DMS79 treated with DMSO at 0.1 percent for 48 hours (cell line): Measurements from ENCODE around the gene ALDH1A1.
"Not testable (repeated sequence)": the region's sequence is repeated elsewhere in the genome, so short reads cannot be mapped to it uniquely, and the experiment has no call there.

ENCODE experiments used
- DNase-seq: peaks from one replicate; lab custom pipeline; 2025; lab: John Stamatoyannopoulos, UW

The ALDH1A1 gene

GRCh38 chr9:72943844-72944462 lies 8.9 kb downstream of the ALDH1A1 start:
- DNase-seq = no peak

GRCh38 chr9:72942451-72942850 lies 10.4 kb downstream of the ALDH1A1 start:
- no peak for DNase-seq

- DNase-seq = not testable (repeated sequence)
Observed at GRCh38 chr9:72939581-72939980, 13.3 kb downstream of the ALDH1A1 start.

GRCh38 chr9:72937545-72937944 lies 15.3 kb downstream of the ALDH1A1 start:
- DNase-seq = no peak

GRCh38 chr9:72936679-72937078 lies 16.2 kb downstream of the ALDH1A1 start:
- no peak for DNase-seq

GRCh38 chr9:72936266-72936665 lies 16.6 kb downstream of the ALDH1A1 start:
- no peak for DNase-seq

GRCh38 chr9:72935595-72935994 lies 17.3 kb downstream of the ALDH1A1 start:
- DNase-seq = no peak

- no peak for DNase-seq
Observed at GRCh38 chr9:72933730-72934665, 18.9 kb downstream of the ALDH1A1 start.

- no peak for DNase-seq
Observed at GRCh38 chr9:72932619-72933018, 20.2 kb downstream of the ALDH1A1 start.

- DNase-seq = no peak
Observed at GRCh38 chr9:72931897-72932296, 21.0 kb downstream of the ALDH1A1 start.

GRCh38 chr9:72931437-72931836 lies 21.4 kb downstream of the ALDH1A1 start:
- no peak for DNase-seq

GRCh38 chr9:72930828-72931227 lies 22.0 kb downstream of the ALDH1A1 start:
- no peak for DNase-seq

- DNase-seq = no peak
Observed at GRCh38 chr9:72929542-72929941, 23.3 kb downstream of the ALDH1A1 start.

GRCh38 chr9:72928042-72928507 lies 24.8 kb downstream of the ALDH1A1 start:
- no peak for DNase-seq

GRCh38 chr9:72926506-72926905 lies 26.3 kb downstream of the ALDH1A1 start:
- no peak for DNase-seq

- no peak for DNase-seq
Observed at GRCh38 chr9:72925891-72926290, 27.0 kb downstream of the ALDH1A1 start.

GRCh38 chr9:72925126-72925789 lies 27.6 kb downstream of the ALDH1A1 start:
- DNase-seq = no peak

- no peak for DNase-seq
Observed at GRCh38 chr9:72924154-72924790, 28.6 kb downstream of the ALDH1A1 start.

GRCh38 chr9:72923077-72923476 lies 29.8 kb downstream of the ALDH1A1 start:
- DNase-seq = no peak

- DNase-seq = no peak
Observed at GRCh38 chr9:72921888-72922654, 30.8 kb downstream of the ALDH1A1 start.

- no peak for DNase-seq
Observed at GRCh38 chr9:72919246-72919945, 33.5 kb downstream of the ALDH1A1 start.
